GDM1 (cell line): ENCODE results near the gene CEP19.

Experiments used
- DNase-seq: peaks from one replicate; lab custom pipeline; 2025; lab: John Stamatoyannopoulos, UW

CEP19 gene

DNA sequence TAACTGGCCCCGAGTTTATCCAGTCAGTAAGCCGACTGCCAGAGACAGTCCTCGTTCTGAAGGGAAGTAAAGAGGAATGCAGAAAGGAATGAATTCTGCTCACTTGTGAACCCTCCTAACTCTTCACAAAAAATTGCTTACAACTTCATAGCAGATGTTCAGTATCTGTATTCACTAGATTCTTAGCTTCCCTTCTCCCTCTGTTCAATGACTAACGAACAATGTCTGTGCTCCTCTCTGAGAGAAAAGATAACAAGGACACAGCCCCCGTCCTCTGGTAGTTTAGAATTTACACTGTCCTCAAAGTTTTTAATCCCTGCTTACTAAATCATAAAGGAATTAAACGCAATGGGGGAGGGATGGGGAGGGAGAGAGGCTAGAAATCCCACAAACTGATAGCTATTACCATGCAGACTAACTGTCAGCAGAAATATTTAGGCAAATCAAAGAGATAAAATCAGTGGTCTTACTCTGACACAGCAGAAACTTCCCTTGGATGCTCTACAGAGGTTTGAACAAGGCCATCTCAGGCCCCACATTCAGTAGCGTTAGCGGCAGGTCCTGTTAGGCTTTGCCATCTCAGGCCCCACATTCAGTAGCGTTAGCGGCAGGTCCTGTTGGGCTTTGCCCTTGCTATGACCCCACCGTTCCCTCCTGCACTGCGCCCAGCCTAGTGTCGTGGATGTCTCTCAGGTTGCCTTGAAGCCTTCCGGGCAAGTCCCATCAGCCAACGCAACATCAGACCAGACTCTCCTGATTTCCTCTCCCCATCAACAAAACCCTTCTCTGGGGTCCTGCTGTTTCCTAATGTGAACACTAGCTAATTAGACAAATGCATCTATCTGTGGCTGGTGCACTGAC lies 49.1 kb downstream of the CEP19 start:
- no peak for DNase-seq

DNA sequence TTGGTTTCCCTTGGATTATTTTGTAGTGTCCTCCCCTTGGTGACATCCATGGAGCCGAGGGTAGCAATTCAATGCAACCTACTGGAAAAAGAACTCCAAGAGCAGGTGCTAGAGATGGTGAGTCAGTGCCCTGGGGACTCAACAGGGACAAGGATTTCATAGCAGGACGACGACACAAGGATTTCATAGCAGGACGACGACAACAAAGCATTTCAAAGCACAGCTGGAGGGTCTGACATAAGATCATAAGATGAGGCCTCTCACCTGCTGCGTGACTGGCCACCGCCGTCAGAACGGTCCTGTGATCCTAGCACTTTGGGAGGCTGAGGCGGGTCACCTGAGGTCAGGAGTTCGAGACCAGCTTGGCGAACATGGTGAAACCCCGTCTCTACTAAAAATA lies 50.0 kb downstream of the CEP19 start:
- no peak for DNase-seq

DNA sequence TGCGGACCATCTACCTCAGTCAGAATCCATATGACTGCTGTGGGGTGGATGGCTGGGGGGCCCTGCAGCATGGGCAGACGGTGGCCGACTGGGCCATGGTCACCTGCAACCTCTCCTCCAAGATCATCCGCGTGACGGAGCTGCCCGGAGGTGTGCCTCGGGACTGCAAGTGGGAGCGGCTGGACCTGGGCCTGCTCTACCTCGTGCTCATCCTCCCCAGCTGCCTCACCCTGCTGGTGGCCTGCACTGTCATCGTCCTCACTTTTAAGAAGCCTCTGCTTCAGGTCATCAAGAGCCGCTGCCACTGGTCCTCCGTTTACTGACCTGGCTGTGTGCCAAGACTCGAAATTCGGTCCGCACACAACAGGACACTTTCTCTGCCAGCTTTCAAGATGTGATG lies 50.6 kb downstream of the CEP19 start:
- no peak for DNase-seq

DNA sequence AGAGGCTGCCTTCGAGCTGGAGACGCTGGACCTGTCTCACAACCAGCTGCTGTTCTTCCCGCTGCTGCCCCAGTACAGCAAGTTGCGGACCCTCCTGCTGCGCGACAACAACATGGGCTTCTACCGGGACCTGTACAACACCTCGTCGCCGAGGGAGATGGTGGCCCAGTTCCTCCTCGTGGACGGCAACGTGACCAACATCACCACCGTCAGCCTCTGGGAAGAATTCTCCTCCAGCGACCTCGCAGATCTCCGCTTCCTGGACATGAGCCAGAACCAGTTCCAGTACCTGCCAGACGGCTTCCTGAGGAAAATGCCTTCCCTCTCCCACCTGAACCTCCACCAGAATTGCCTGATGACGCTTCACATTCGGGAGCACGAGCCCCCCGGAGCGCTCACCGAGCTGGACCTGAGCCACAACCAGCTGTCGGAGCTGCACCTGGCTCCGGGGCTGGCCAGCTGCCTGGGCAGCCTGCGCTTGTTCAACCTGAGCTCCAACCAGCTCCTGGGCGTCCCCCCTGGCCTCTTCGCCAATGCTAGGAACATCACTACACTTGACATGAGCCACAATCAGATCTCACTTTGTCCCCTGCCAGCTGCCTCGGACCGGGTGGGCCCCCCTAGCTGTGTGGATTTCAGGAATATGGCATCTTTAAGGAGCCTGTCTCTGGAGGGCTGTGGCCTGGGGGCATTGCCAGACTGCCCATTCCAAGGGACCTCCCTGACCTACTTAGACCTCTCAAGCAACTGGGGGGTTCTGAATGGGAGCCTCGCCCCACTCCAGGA lies 51.5 kb downstream of the CEP19 start:
- no peak for DNase-seq

DNA sequence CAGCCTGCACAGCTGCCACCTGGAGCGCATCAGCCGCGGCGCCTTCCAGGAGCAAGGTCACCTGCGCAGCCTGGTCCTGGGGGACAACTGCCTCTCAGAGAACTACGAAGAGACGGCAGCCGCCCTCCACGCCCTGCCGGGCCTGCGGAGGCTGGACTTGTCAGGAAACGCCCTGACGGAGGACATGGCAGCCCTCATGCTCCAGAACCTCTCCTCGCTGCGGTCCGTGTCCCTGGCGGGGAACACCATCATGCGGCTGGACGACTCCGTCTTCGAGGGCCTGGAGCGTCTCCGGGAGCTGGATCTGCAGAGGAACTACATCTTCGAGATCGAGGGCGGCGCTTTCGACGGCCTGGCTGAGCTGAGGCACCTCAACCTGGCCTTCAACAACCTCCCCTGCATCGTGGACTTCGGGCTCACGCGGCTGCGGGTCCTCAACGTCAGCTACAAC lies 52.1 kb downstream of the CEP19 start:
- no peak for DNase-seq
